H1 (cell line): Measurements from ENCODE around the gene FNIP2. TPM values are rescaled to one million over a fixed set of nuclear protein-coding genes. Genes with fewer than 3 reads are reported as not detected.
"Not testable (repeated sequence)": the region's sequence is repeated elsewhere in the genome, so short reads cannot be mapped to it uniquely, and the experiment has no call there.

Source experiments
- CTCF ChIA-PET: fragments of 300-600 bp; sonication (Branson Sonifier 250); formaldehyde crosslinking; loops from one replicate; lab custom pipeline; 2021; ENCODE audit not compliant: partially characterized antibody; lab: Charles Lee
- POLR2A ChIA-PET: fragments of 300-600 bp; sonication (Branson Sonifier 250); formaldehyde crosslinking; loops from one replicate; lab custom pipeline; 2021; ENCODE audit warnings: inconsistent platforms; ENCODE audit not compliant: partially characterized antibody; lab: Charles Lee
- DNase-seq, 2 experiments: peaks; one replicate each; pipeline versions ENCODE4 v3.0.0 to v3.0.0-alpha.2; 2010 to 2022; ENCODE audit warnings: low spot score in 2 of 2, low read depth in 1 of 2, mixed read lengths in 1 of 2
- FAIRE-seq: peaks from 2 replicates; lab custom pipeline; 2011; peaks lifted over from hg19 to GRCh38; lab: Jason Lieb, UNC
- H2AFZ ChIP-seq: 2 replicates; pipeline ENCODE4 v1.8.1; 2012; ENCODE audit warnings: low read length, inconsistent platforms
- H2AK5ac ChIP-seq: 2 replicates; pipeline ENCODE4 v1.6.1; 2013; ENCODE audit warnings: low read depth, low read length
- H2BK120ac ChIP-seq: replicated peaks from 2 replicates; pipeline ENCODE3; 2013; ENCODE audit warnings: low read depth, low read length, inconsistent platforms
- H2BK12ac ChIP-seq: 2 replicates; pipeline ENCODE4 v1.6.1; 2013; ENCODE audit warnings: low read depth, low read length
- H2BK15ac ChIP-seq: 2 replicates; pipeline ENCODE4 v1.6.1; 2013; ENCODE audit warnings: low read length
- H2BK20ac ChIP-seq: 2 replicates; pipeline ENCODE4 v1.6.1; 2013; ENCODE audit warnings: low read length
- H2BK5ac ChIP-seq: 2 replicates; pipeline ENCODE4 v1.6.1; 2013; ENCODE audit warnings: low read depth, low read length
- H3K14ac ChIP-seq: 2 replicates; pipeline ENCODE4 v1.6.1; 2013; ENCODE audit warnings: inconsistent platforms; ENCODE audit not compliant: insufficient read length
- H3K18ac ChIP-seq: 2 replicates; pipeline ENCODE4 v1.6.1; 2013; ENCODE audit warnings: low read length; ENCODE audit errors: extremely low read depth
- H3K23ac ChIP-seq: 2 replicates; pipeline ENCODE4 v1.6.1; 2013; ENCODE audit warnings: inconsistent platforms; ENCODE audit not compliant: insufficient read length
- H3K23me2 ChIP-seq: 2 replicates; pipeline ENCODE4 v1.6.1; 2013; ENCODE audit warnings: low read depth, low read length
- H3K27ac ChIP-seq: 2 replicates; pipeline ENCODE4 v1.6.1; 2011; ENCODE audit warnings: low read depth, low read length, inconsistent platforms
- H3K27me3 ChIP-seq, 4 experiments: replicated peaks in 1 of 4; 1 replicate in 1 of 4; 2 replicates in 3 of 4; pipeline versions ENCODE4 v1.6.1 to v1.8.1; 2011 to 2013; ENCODE audit warnings: low read length in 3 of 4, mild to moderate bottlenecking in 3 of 4, inconsistent platforms in 2 of 4, mixed read lengths in 2 of 4, moderate library complexity in 1 of 4; ENCODE audit not compliant: control insufficient read depth in 3 of 4, insufficient read depth in 3 of 4; ENCODE audit errors: extremely low read depth in 1 of 4
- H3K36me3 ChIP-seq, 4 experiments: 2 replicates each; pipeline versions ENCODE4 v1.6.1 to v1.8.1; 2011 to 2013; ENCODE audit warnings: mild to moderate bottlenecking in 4 of 4, low read length in 3 of 4, moderate library complexity in 2 of 4, control low read depth in 1 of 4, inconsistent platforms in 1 of 4; ENCODE audit not compliant: insufficient read depth in 4 of 4, control insufficient read depth in 2 of 4
- H3K4ac ChIP-seq: replicated peaks from 2 replicates; pipeline ENCODE3; 2013; ENCODE audit warnings: low read length, low read depth, mixed read lengths, inconsistent platforms; ENCODE audit not compliant: insufficient read length
- H3K4me1 ChIP-seq, 4 experiments: replicated peaks in 1 of 4; 1 replicate in 1 of 4; 2 replicates in 3 of 4; pipeline versions ENCODE4 v1.6.1 to v1.8.1; 2011 to 2013; ENCODE audit warnings: low read length in 3 of 4, inconsistent platforms in 2 of 4, mixed read lengths in 1 of 4; ENCODE audit not compliant: insufficient read depth in 4 of 4, control insufficient read depth in 3 of 4
- H3K4me2 ChIP-seq, 2 experiments: 2 replicates each; pipeline versions ENCODE4 v1.6.1 to v1.8.1; 2011 to 2013; ENCODE audit warnings: low read depth in 2 of 2, low read length in 2 of 2, control low read depth in 1 of 2, inconsistent platforms in 1 of 2, mild to moderate bottlenecking in 1 of 2; ENCODE audit not compliant: insufficient read depth in 1 of 2
- H3K4me3 ChIP-seq, 4 experiments: fragments of 200-600, 300-600 bp in 1 of 4; sonication (generic), shearing (Covaris generic), sonication (Bioruptor Twin) in 1 of 4; 2 replicates each; pipeline versions ENCODE4 v1.5.1 to v1.8.1; 2011 to 2016; ENCODE audit warnings: low read length in 4 of 4, low read depth in 3 of 4, control low read depth in 2 of 4, inconsistent platforms in 2 of 4, mild to moderate bottlenecking in 2 of 4, mixed read lengths in 1 of 4, moderate library complexity in 1 of 4; ENCODE audit not compliant: insufficient read depth in 2 of 4; ENCODE audit errors: extremely low read depth in 1 of 4
- H3K56ac ChIP-seq: replicated peaks from 2 replicates; pipeline ENCODE3; 2013; ENCODE audit warnings: low read depth, mild to moderate bottlenecking, mixed read lengths, low read length, inconsistent platforms; ENCODE audit not compliant: insufficient read length
- H3K79me1 ChIP-seq: 2 replicates; pipeline ENCODE4 v1.6.1; 2013; ENCODE audit warnings: low read depth, low read length, control low read depth
- H3K79me2 ChIP-seq, 2 experiments: 2 replicates each; pipeline versions ENCODE4 v1.6.1 to v1.8.1; 2012 to 2013; ENCODE audit warnings: low read length in 2 of 2, mild to moderate bottlenecking in 2 of 2, inconsistent platforms in 1 of 2; ENCODE audit not compliant: insufficient read depth in 2 of 2, control insufficient read depth in 1 of 2
- H3K9ac ChIP-seq, 4 experiments: replicated peaks in 1 of 4; 1 replicate in 1 of 4; 2 replicates in 3 of 4; pipeline versions ENCODE4 v1.6.1 to v1.8.1; 2011 to 2013; ENCODE audit warnings: low read depth in 3 of 4, low read length in 3 of 4, control low read depth in 2 of 4, mild to moderate bottlenecking in 2 of 4, moderate library complexity in 2 of 4, inconsistent platforms in 1 of 4; ENCODE audit errors: extremely low read depth in 1 of 4
- H3K9me3 ChIP-seq, 2 experiments: 2 replicates each; pipeline versions ENCODE4 v1.6.1 to v1.8.1; 2012 to 2013; ENCODE audit warnings: mild to moderate bottlenecking in 2 of 2, moderate library complexity in 2 of 2, control low read depth in 1 of 2, inconsistent platforms in 1 of 2, low read depth in 1 of 2, low read length in 1 of 2, mixed read lengths in 1 of 2; ENCODE audit not compliant: insufficient read depth in 2 of 2
- H4K20me1 ChIP-seq, 2 experiments: replicated peaks in 1 of 2; 2 replicates each; pipeline versions ENCODE3 to v1.8.1; 2011 to 2013; ENCODE audit warnings: inconsistent platforms in 2 of 2, low read length in 2 of 2, mild to moderate bottlenecking in 1 of 2; ENCODE audit not compliant: insufficient read depth in 2 of 2, control insufficient read depth in 1 of 2
- H4K5ac ChIP-seq: 2 replicates; pipeline ENCODE4 v1.6.1; 2013; ENCODE audit warnings: low read length, low read depth, mixed read lengths, inconsistent platforms; ENCODE audit not compliant: insufficient read length
- H4K8ac ChIP-seq: 2 replicates; pipeline ENCODE4 v1.8.0; 2013; ENCODE audit warnings: mild to moderate bottlenecking, moderate library complexity, low read length, inconsistent platforms; ENCODE audit not compliant: insufficient read depth; ENCODE audit errors: extremely low read depth
- H4K91ac ChIP-seq: replicated peaks from 2 replicates; pipeline ENCODE3; 2013; ENCODE audit warnings: low read length, mixed read lengths, inconsistent platforms; ENCODE audit not compliant: insufficient read length
- RAD21 ChIP-seq, 2 experiments: IDR thresholded peaks in 1 of 2; conservative IDR thresholded peaks in 1 of 2; 2 replicates each; pipeline ENCODE4 v1.6.1; 2011; ENCODE audit warnings: low read depth in 2 of 2, low read length in 2 of 2, improper control_type of control experiment in 1 of 2, inconsistent platforms in 1 of 2, mild to moderate bottlenecking in 1 of 2, moderate library complexity in 1 of 2
- WGBS, 2 experiments: shearing (Covaris generic) in 1 of 2; methylation state at CpG; one replicate each; pipeline versions ENCODE4 v1.1.6 to v1.1.7; 2013 to 2015; ENCODE audit warnings: low lambda C conversion rate in 2 of 2, mixed read lengths in 2 of 2, inconsistent platforms in 1 of 2, low coverage in 1 of 2, missing lambda C conversion rate in 1 of 2; ENCODE audit not compliant: insufficient replicate concordance in 2 of 2, insufficient coverage in 1 of 2, insufficient read length in 1 of 2; ENCODE audit errors: extremely low coverage in 1 of 2, missing lambda C conversion rate in 1 of 2; 5-methylcytosine and 5-hydroxymethylcytosine counted together
- polyA plus RNA-seq, 7 experiments: library from polyadenylated mRNA; depleted of rRNA in 3 of 7; stranded (reverse) in 5 of 7; unstranded in 2 of 7; fragments of >200 nt in 5 of 7; fragments of 200-250 nt in 2 of 7; gene quantifications; 1 replicate in 5 of 7; 2 replicates in 1 of 7; 4 replicates in 1 of 7; pipeline versions ENCODE4 v1.2.1 to v1.2.3, GENCODE V29; 2011 to 2013; ENCODE audit warnings: missing spikeins in 2 of 7, mixed read lengths in 2 of 7
- total RNA-seq: library from RNA; stranded (reverse); fragmentation: NEBNext Ultra II Directional; extraction: Animal tissue kit (Norgen Biotek cat#: 25700); gene quantifications from 2 replicates; pipeline ENCODE4 v1.2.1, GENCODE V29; 2021

FNIP2 gene
- total and polyA plus RNA-seq, 2 of the 8 experiments (the other 6 are each of a cell fraction or from before 2014, with no cell fraction given): 4.0 to 13.0 TPM

GRCh38 chr4:158793021-158793420 lies 24.2 kb downstream of the FNIP2 start (continued):
- TF ChIP-seq RAD21 (IDR thresholded peaks at IDR 0.05 in 1 of 2, conservative IDR thresholded peaks at IDR 0.05 in 1 of 2; ENCODE audit: low read depth in 2 of 2, low read length in 2 of 2): no peak

DNA sequence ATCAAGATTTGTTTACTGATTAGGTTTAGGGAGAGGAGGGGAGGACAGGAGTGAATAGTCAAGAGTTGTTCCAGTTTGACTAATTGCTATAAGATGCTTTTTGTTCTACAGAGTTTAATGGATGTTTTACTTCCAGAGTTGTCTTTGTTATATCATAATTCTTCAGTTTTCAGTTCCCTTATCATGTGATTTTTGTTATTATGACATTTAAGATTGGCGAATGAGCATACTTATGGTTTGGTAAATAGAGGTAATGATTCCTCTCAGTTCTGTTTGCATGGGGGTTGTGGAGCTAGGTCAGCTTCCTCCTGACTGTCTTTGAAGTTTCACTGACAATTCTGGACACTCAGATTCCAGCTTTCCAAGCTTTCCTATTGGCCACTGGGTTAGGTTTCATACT lies 24.6 kb downstream of the FNIP2 start:
- H4K5ac ChIP-seq, POLR2A ChIA-PET, H3K79me1 ChIP-seq, H3K9ac ChIP-seq, H3K4me1 ChIP-seq, H3K4ac ChIP-seq, H3K27me3 ChIP-seq, H4K8ac ChIP-seq, H2AK5ac ChIP-seq, H3K23ac ChIP-seq, H3K27ac ChIP-seq, H3K23me2 ChIP-seq, H3K36me3 ChIP-seq, H3K56ac ChIP-seq, H3K9me3 ChIP-seq, H2BK120ac ChIP-seq, H2BK15ac ChIP-seq, H3K14ac ChIP-seq, H2AFZ ChIP-seq, H2BK12ac ChIP-seq, H2BK20ac ChIP-seq, H3K79me2 ChIP-seq, H3K4me3 ChIP-seq, H3K18ac ChIP-seq, H4K20me1 ChIP-seq, DNase-seq, H4K91ac ChIP-seq, H3K4me2 ChIP-seq, H2BK5ac ChIP-seq: not testable (repeated sequence)
- 89% methylated on average over 1 of the region's 1 CpG; no CpG with 5 or more reads in 1 of the 2 experiments for whole genome bisulfite sequencing, 2 experiments
- FAIRE-seq: peak; percentile 39
- CTCF ChIA-PET: interaction anchor here (1.8 kb wide), 1 partner anchor 11 kb away, joined by 7 read pairs; no protein-coding TSS in a partner anchor
